OCI-LY1 (cell line): ENCODE measurements around the gene LSAMP.

Source experiments
- H2AFZ ChIP-seq: fragments of 200-600 bp; sonication (generic), shearing (Covaris generic); 2 replicates; pipeline ENCODE4 v1.6.0; 2014; ENCODE audit warnings: antibody characterized with exemption, mild to moderate bottlenecking, low read length
- H3F3A ChIP-seq: fragments of 200-600 bp; sonication (generic), shearing (Covaris generic); 2 replicates; pipeline ENCODE4 v1.6.0; 2014; ENCODE audit warnings: mild to moderate bottlenecking, antibody characterized with exemption, low read length, moderate library complexity; ENCODE audit not compliant: insufficient read depth
- H3K27ac ChIP-seq: fragments of 200-600 bp; sonication (generic); 2 replicates; pipeline ENCODE4 v1.5.1; 2014; ENCODE audit warnings: low read length, mixed run types, mild to moderate bottlenecking, low read depth; ENCODE audit not compliant: poor library complexity, severe bottlenecking
- H3K27me3 ChIP-seq: fragments of 200-600 bp; sonication (generic); 2 replicates; pipeline ENCODE4 v1.6.0; 2014; ENCODE audit warnings: antibody characterized with exemption, mild to moderate bottlenecking, low read length, moderate library complexity; ENCODE audit not compliant: insufficient read depth
- H3K36me3 ChIP-seq: fragments of 200-600 bp; sonication (generic); 2 replicates; pipeline ENCODE4 v1.6.1; 2014; ENCODE audit warnings: mild to moderate bottlenecking, antibody characterized with exemption, low read length, moderate library complexity, mixed read lengths; ENCODE audit not compliant: insufficient read depth
- H3K4me1 ChIP-seq: fragments of 200-600 bp; sonication (generic); 2 replicates; pipeline ENCODE4 v1.5.1; 2014; ENCODE audit warnings: mild to moderate bottlenecking, low read length, moderate library complexity; ENCODE audit not compliant: insufficient read depth, severe bottlenecking
- H3K4me2 ChIP-seq: fragments of 200-600 bp; sonication (generic), shearing (Covaris generic); 2 replicates; pipeline ENCODE4 v1.6.1; 2014; ENCODE audit warnings: low read length
- H3K4me3 ChIP-seq: fragments of 200-600 bp; sonication (generic); 2 replicates; pipeline ENCODE4 v1.5.1; 2014; ENCODE audit warnings: low read length, low read depth, mild to moderate bottlenecking, mixed read lengths; ENCODE audit not compliant: poor library complexity, severe bottlenecking
- H3K79me2 ChIP-seq: fragments of 200-600 bp; shearing (Covaris generic); 2 replicates; pipeline ENCODE4 v1.6.1; 2016; ENCODE audit warnings: mixed run types, low read length, mixed read lengths; ENCODE audit not compliant: insufficient read depth
- H3K9ac ChIP-seq: fragments of 200-600 bp; sonication (generic), shearing (Covaris generic); 2 replicates; pipeline ENCODE4 v1.6.1; 2014; ENCODE audit warnings: mild to moderate bottlenecking, low read length, mixed read lengths
- H3K9me2 ChIP-seq: fragments of 200-600 bp; sonication (generic), shearing (Covaris generic); 2 replicates; pipeline ENCODE4 v1.6.1; 2014; ENCODE audit warnings: low read depth, mild to moderate bottlenecking, low read length, mixed read lengths
- H3K9me3 ChIP-seq: fragments of 200-600 bp; shearing (Covaris generic); 2 replicates; pipeline ENCODE4 v1.6.1; 2014; ENCODE audit warnings: low read length, mixed read lengths
- H4K20me1 ChIP-seq: fragments of 200-600 bp; sonication (generic), shearing (Covaris generic); 2 replicates; pipeline ENCODE4 v1.6.0; 2016; ENCODE audit warnings: mild to moderate bottlenecking, low read length; ENCODE audit not compliant: insufficient read depth
- CTCF ChIP-seq: fragments of 200-600 bp; sonication (generic), shearing (Covaris generic); IDR thresholded peaks from 2 replicates; pipeline ENCODE4 v1.5.1; 2017; ENCODE audit warnings: mild to moderate bottlenecking, antibody characterized with exemption, low read length, moderate library complexity, mixed read lengths
- EZH2 ChIP-seq: fragments of 200-600 bp; sonication (generic), shearing (Covaris generic); IDR thresholded peaks from 2 replicates; pipeline ENCODE4 v1.8.0; 2017; ENCODE audit warnings: borderline replicate concordance, mixed run types, mild to moderate bottlenecking, antibody characterized with exemption, low read length, moderate library complexity, mixed read lengths

LSAMP gene

GRCh38 chr3:116097226-116097625, 348.1 kb downstream of the LSAMP start:
- Histone ChIP-seq H3K27me3 (no peaks in the 10 kb centered on the region), H3K9me3 (no peaks in the 10 kb centered on the region), H3K4me3 (no peak overlapping the region), H3K9ac (no peak overlapping the region), H3K36me3 (no peaks in the 10 kb centered on the region), H3K27ac (no peak overlapping the region), H3K4me2 (no peak overlapping the region), H3K9me2 (no peaks in the 10 kb centered on the region), H3K79me2 (no peaks in the 10 kb centered on the region), H4K20me1 (no peaks in the 10 kb centered on the region), H3F3A (no peaks in the 10 kb centered on the region), H3K4me1 (no peaks in the 10 kb centered on the region), H2AFZ (no peak overlapping the region)
- no peak for TF ChIP-seq EZH2
- no peak for TF ChIP-seq CTCF

- Histone ChIP-seq H3K4me1 (no peaks in the 10 kb centered on the region), H3K9me2 (no peaks in the 10 kb centered on the region), H3K4me3 (no peak overlapping the region), H4K20me1 (no peaks in the 10 kb centered on the region), H3F3A (no peaks in the 10 kb centered on the region), H3K27me3 (no peaks in the 10 kb centered on the region), H3K36me3 (no peaks in the 10 kb centered on the region), H3K79me2 (no peaks in the 10 kb centered on the region), H3K9ac (no peak overlapping the region), H3K9me3 (no peaks in the 10 kb centered on the region), H3K4me2 (no peak overlapping the region), H3K27ac (no peak overlapping the region), H2AFZ (no peak overlapping the region)
- TF ChIP-seq CTCF, result no peak
- TF ChIP-seq EZH2, result no peak
Observed at GRCh38 chr3:116096631-116097030, 348.7 kb downstream of the LSAMP start.

GRCh38 chr3:116093374-116093773, 351.9 kb downstream of the LSAMP start:
- H3K9ac ChIP-seq, result no peak overlapping the region
- H2AFZ ChIP-seq, result no peak overlapping the region
- no peaks in the 10 kb centered on the region for H3K79me2 ChIP-seq
- no peaks in the 10 kb centered on the region for H3K4me1 ChIP-seq
- no peaks in the 10 kb centered on the region for H3K9me2 ChIP-seq
- no peaks in the 10 kb centered on the region for H3K27me3 ChIP-seq
- H3K36me3 ChIP-seq, result no peaks in the 10 kb centered on the region
- no peaks in the 10 kb centered on the region for H3F3A ChIP-seq
- H3K27ac ChIP-seq, result no peak overlapping the region
- no peak for TF ChIP-seq EZH2
- no peak overlapping the region for H3K4me2 ChIP-seq
- no peaks in the 10 kb centered on the region for H4K20me1 ChIP-seq
- H3K4me3 ChIP-seq, result no peak overlapping the region
- H3K9me3 ChIP-seq, result no peaks in the 10 kb centered on the region

GRCh38 chr3:116087426-116087825, 357.9 kb downstream of the LSAMP start:
- Histone ChIP-seq H3K9me3 (no peaks in the 10 kb centered on the region), H4K20me1 (no peaks in the 10 kb centered on the region), H3K4me1 (no peaks in the 10 kb centered on the region), H2AFZ (no peak overlapping the region), H3K9ac (no peak overlapping the region), H3K36me3 (no peaks in the 10 kb centered on the region), H3K27ac (no peak overlapping the region), H3K4me2 (no peak overlapping the region), H3K27me3 (no peaks in the 10 kb centered on the region), H3F3A (no peaks in the 10 kb centered on the region), H3K79me2 (no peaks in the 10 kb centered on the region), H3K9me2 (no peaks in the 10 kb centered on the region), H3K4me3 (no peak overlapping the region)
- TF ChIP-seq EZH2, result no peak
- no peak for TF ChIP-seq CTCF
